IMR-90 (cell line): ENCODE measurements around the gene ELFN2. TPM values are rescaled to one million over a fixed set of nuclear protein-coding genes. Genes with fewer than 3 reads are reported as not detected.

Source experiments
- ATAC-seq: fragments of 200-7000 bp; cut with Tn5 transposase; 2 replicates; pipeline ENCODE4 v1.9.1; 2020; ENCODE audit warnings: low read depth, mild to moderate bottlenecking, moderate library complexity
- BruUV-seq: library from RNA; stranded (reverse); fragments of 400-500 nt; replicated peaks from 2 replicates; lab custom pipeline; 2021; lab: Mats Ljungman, UMichigan
- CTCF ChIA-PET: fragments of 300-600 bp; formaldehyde crosslinking; extraction: SDS; loops from one replicate; lab custom pipeline; 2021; ENCODE audit warnings: antibody characterized with exemption; lab: Yijun Ruan, JAX
- POLR2A ChIA-PET: fragments of 300-600 bp; sonication (Branson Sonifier 250); formaldehyde crosslinking; loops from one replicate; lab custom pipeline; 2022; ENCODE audit warnings: antibody characterized with exemption; ENCODE audit not compliant: unreplicated experiment; lab: Charles Lee
- DNase-seq: peaks from one replicate; pipeline ENCODE4 v3.0.0; 2013
- H2AFZ ChIP-seq: replicated peaks from 2 replicates; pipeline ENCODE3; 2013; ENCODE audit warnings: low read length, mild to moderate bottlenecking; ENCODE audit not compliant: poor library complexity
- H2AK5ac ChIP-seq: 2 replicates; pipeline ENCODE4 v1.6.1; 2013; ENCODE audit warnings: low read depth, low read length, inconsistent platforms
- H2AK9ac ChIP-seq: replicated peaks from 2 replicates; pipeline ENCODE3; 2013; ENCODE audit warnings: mild to moderate bottlenecking, low read depth, low read length, moderate library complexity; ENCODE audit not compliant: poor library complexity
- H2BK120ac ChIP-seq: 2 replicates; pipeline ENCODE4 v1.6.1; 2013; ENCODE audit warnings: low read depth, low read length, inconsistent platforms
- H2BK15ac ChIP-seq: 3 replicates; pipeline ENCODE4 v1.6.1; 2013; ENCODE audit warnings: low read depth, low read length, inconsistent platforms
- H2BK20ac ChIP-seq: 2 replicates; pipeline ENCODE4 v1.6.1; 2013; ENCODE audit warnings: low read depth, mild to moderate bottlenecking, inconsistent platforms, low read length, moderate library complexity
- H2BK5ac ChIP-seq: 2 replicates; pipeline ENCODE4 v1.6.1; 2013; ENCODE audit warnings: mild to moderate bottlenecking, low read depth, low read length, inconsistent platforms; ENCODE audit not compliant: poor library complexity, severe bottlenecking
- H3K14ac ChIP-seq: replicated peaks from 2 replicates; pipeline ENCODE4 v1.6.1; 2013; ENCODE audit warnings: low read depth, low read length, inconsistent platforms
- H3K18ac ChIP-seq: 2 replicates; pipeline ENCODE4 v1.6.1; 2013; ENCODE audit warnings: low read depth, low read length, control low read depth
- H3K23ac ChIP-seq: 2 replicates; pipeline ENCODE4 v1.6.1; 2013; ENCODE audit warnings: low read depth, low read length, inconsistent platforms
- H3K27ac ChIP-seq: 2 replicates; pipeline ENCODE4 v1.5.1; 2013; ENCODE audit warnings: mild to moderate bottlenecking, control low read depth, low read length; ENCODE audit not compliant: insufficient read depth
- H3K27me3 ChIP-seq: 2 replicates; pipeline ENCODE4 v1.6.1; 2013; ENCODE audit warnings: low read length; ENCODE audit not compliant: control insufficient read depth, insufficient read depth
- H3K36me3 ChIP-seq: 2 replicates; pipeline ENCODE4 v1.6.1; 2013; ENCODE audit warnings: low read length, mixed read lengths; ENCODE audit not compliant: control insufficient read depth, insufficient read depth
- H3K4ac ChIP-seq: 2 replicates; pipeline ENCODE4 v1.6.1; 2013; ENCODE audit warnings: low read depth, low read length, inconsistent platforms
- H3K4me1 ChIP-seq: 2 replicates; pipeline ENCODE4 v1.6.1; 2013; ENCODE audit warnings: low read length, mixed read lengths; ENCODE audit not compliant: control insufficient read depth, insufficient read depth
- H3K4me2 ChIP-seq: 2 replicates; pipeline ENCODE4 v1.6.1; 2013; ENCODE audit warnings: low read depth, mild to moderate bottlenecking, control low read depth, low read length, moderate library complexity
- H3K4me3 ChIP-seq: 2 replicates; pipeline ENCODE4 v1.5.1; 2013; ENCODE audit warnings: low read depth, mild to moderate bottlenecking, control low read depth, low read length, moderate library complexity; ENCODE audit not compliant: insufficient read depth
- H3K56ac ChIP-seq: 2 replicates; pipeline ENCODE4 v1.6.1; 2013; ENCODE audit warnings: low read length, inconsistent platforms; ENCODE audit not compliant: insufficient read depth; ENCODE audit errors: extremely low read depth
- H3K79me1 ChIP-seq, 2 experiments: 2 replicates each; pipeline ENCODE4 v1.6.1; 2013; ENCODE audit warnings: low read length in 2 of 2, inconsistent platforms in 1 of 2, low read depth in 1 of 2
- H3K9ac ChIP-seq: 2 replicates; pipeline ENCODE4 v1.6.1; 2013; ENCODE audit warnings: low read depth, low read length, control low read depth
- H3K9me1 ChIP-seq: 2 replicates; pipeline ENCODE4 v1.6.1; 2013; ENCODE audit warnings: low read length, inconsistent platforms; ENCODE audit not compliant: insufficient read depth
- H3K9me3 ChIP-seq: 2 replicates; pipeline ENCODE4 v1.6.1; 2013; ENCODE audit warnings: low read length; ENCODE audit not compliant: control insufficient read depth, insufficient read depth
- H4K20me1 ChIP-seq: 2 replicates; pipeline ENCODE4 v1.6.1; 2013; ENCODE audit warnings: low read length, inconsistent platforms; ENCODE audit not compliant: insufficient read depth
- H4K5ac ChIP-seq: 2 replicates; pipeline ENCODE4 v1.6.1; 2013; ENCODE audit warnings: mild to moderate bottlenecking, low read depth, low read length, control low read depth
- H4K8ac ChIP-seq, 2 experiments: 2 replicates each; pipeline ENCODE4 v1.6.1; 2013; ENCODE audit warnings: low read depth in 2 of 2, low read length in 2 of 2, control low read depth in 1 of 2, inconsistent platforms in 1 of 2
- H4K91ac ChIP-seq: 2 replicates; pipeline ENCODE4 v1.6.1; 2013; ENCODE audit warnings: low read depth, low read length, inconsistent platforms; ENCODE audit not compliant: insufficient read depth
- BHLHE40 ChIP-seq: fragments of 150-350 bp; IDR thresholded peaks from 2 replicates; pipeline ENCODE4 v1.6.1; 2016; ENCODE audit warnings: mild to moderate bottlenecking, low read depth, low read length
- CEBPB ChIP-seq: IDR thresholded peaks from 2 replicates; pipeline ENCODE4 v1.6.1; 2012; ENCODE audit warnings: low read depth, low read length, improper control_type of control experiment
- CHD1 ChIP-seq: IDR thresholded peaks from 2 replicates; pipeline ENCODE4 v1.6.1; 2012; ENCODE audit warnings: low read depth, low read length, improper control_type of control experiment
- FOS ChIP-seq: fragments of 150-350 bp; IDR thresholded peaks from 2 replicates; pipeline ENCODE4 v1.6.1; 2016; ENCODE audit warnings: low read depth, low read length
- MAFK ChIP-seq: IDR thresholded peaks from 2 replicates; pipeline ENCODE4 v1.6.1; 2012; ENCODE audit warnings: low read depth, low read length, improper control_type of control experiment
- MAZ ChIP-seq: IDR thresholded peaks from 2 replicates; pipeline ENCODE4 v1.6.1; 2012; ENCODE audit warnings: low read depth, mild to moderate bottlenecking, low read length, improper control_type of control experiment, moderate library complexity, borderline replicate concordance
- MXI1 ChIP-seq: IDR thresholded peaks from 2 replicates; pipeline ENCODE4 v1.6.1; 2012; ENCODE audit warnings: low read depth, mild to moderate bottlenecking, low read length, moderate library complexity, borderline replicate concordance
- NFE2L2 ChIP-seq: fragments of 150-350 bp; IDR thresholded peaks from 2 replicates; pipeline ENCODE4 v1.6.1; 2016; ENCODE audit warnings: low read depth, mild to moderate bottlenecking, low read length
- POLR2A ChIP-seq: IDR thresholded peaks from 2 replicates; pipeline ENCODE4 v1.6.1; 2012; ENCODE audit warnings: mild to moderate bottlenecking, low read depth, low read length
- RAD21 ChIP-seq: IDR thresholded peaks from 2 replicates; pipeline ENCODE4 v1.6.1; 2012; ENCODE audit warnings: low read length, improper control_type of control experiment
- RCOR1 ChIP-seq: IDR thresholded peaks from 2 replicates; pipeline ENCODE4 v1.6.1; 2012; ENCODE audit warnings: mild to moderate bottlenecking, low read length, improper control_type of control experiment; ENCODE audit not compliant: insufficient replicate concordance
- RFX5 ChIP-seq: IDR thresholded peaks from 2 replicates; pipeline ENCODE4 v1.8.0; 2012; ENCODE audit warnings: low read depth, mild to moderate bottlenecking, low read length, moderate library complexity
- SMC3 ChIP-seq: fragments of 150-350 bp; IDR thresholded peaks from 2 replicates; pipeline ENCODE4 v1.6.1; 2016; ENCODE audit warnings: low read depth, mild to moderate bottlenecking, antibody characterized with exemption, low read length, moderate library complexity
- WGBS, 2 experiments: methylation state at CpG; one replicate each; pipeline versions ENCODE4 v1.1.5 to v1.1.7; 2013; ENCODE audit warnings: missing lambda C conversion rate in 2 of 2; ENCODE audit not compliant: insufficient read length in 1 of 2; ENCODE audit errors: extremely low coverage in 2 of 2; 5-methylcytosine and 5-hydroxymethylcytosine counted together
- dilution Hi-C: fragments of 300-500 bp; cut with HindIII; formaldehyde crosslinking; loops from one replicate; pipeline ENCODE4 v1.14.3; 2018; ENCODE audit warnings: low sequenced_read_pairs; ENCODE audit not compliant: unreplicated experiment
- in situ Hi-C: fragments of 300-500 bp; cut with MboI; formaldehyde crosslinking; loops from 3 replicates; pipeline ENCODE4 v1.14.3; 2019; ENCODE audit warnings: low sequenced_read_pairs, inconsistent platforms, mixed read lengths
- intact Hi-C: fragments of 100-400 bp; cut with micrococcal nuclease; formaldehyde crosslinking; loops from 2 replicates; pipeline ENCODE4 v1.10.0; 2022
- polyA plus RNA-seq, 3 experiments: library from polyadenylated mRNA; depleted of rRNA; stranded (reverse); fragments of >200 nt; gene quantifications; 2 replicates each; pipeline ENCODE4 v1.2.3, GENCODE V29; 2012; ENCODE audit warnings: low replicate concordance in 1 of 3
- total RNA-seq: library from RNA; depleted of rRNA; stranded (reverse); fragments of >200 nt; gene quantifications from 2 replicates; pipeline ENCODE4 v1.2.3, GENCODE V29; 2012
- TF ChIP-seq, protein P1 (sequence below): fragments of 150-350 bp; IDR thresholded peaks from 2 replicates; pipeline ENCODE4 v1.6.1; 2017; ENCODE audit warnings: mild to moderate bottlenecking, antibody characterized with exemption, low read length, low read depth
- TF ChIP-seq, protein P2 (sequence below): fragments of 150-350 bp; IDR thresholded peaks from 2 replicates; pipeline ENCODE4 v1.6.1; 2016; ENCODE audit warnings: low read depth, mild to moderate bottlenecking, low read length, moderate library complexity, borderline replicate concordance
- TF ChIP-seq, protein P3 (sequence below): conservative IDR thresholded peaks from 2 replicates; pipeline ENCODE4 v1.5.1; 2012; ENCODE audit warnings: mild to moderate bottlenecking, low read depth, low read length, improper control_type of control experiment

The ELFN2 gene
- total and polyA plus RNA-seq, 2 of the 4 experiments (the other 2 are of a cell fraction): 0.72 to 5.0 TPM

DNA sequence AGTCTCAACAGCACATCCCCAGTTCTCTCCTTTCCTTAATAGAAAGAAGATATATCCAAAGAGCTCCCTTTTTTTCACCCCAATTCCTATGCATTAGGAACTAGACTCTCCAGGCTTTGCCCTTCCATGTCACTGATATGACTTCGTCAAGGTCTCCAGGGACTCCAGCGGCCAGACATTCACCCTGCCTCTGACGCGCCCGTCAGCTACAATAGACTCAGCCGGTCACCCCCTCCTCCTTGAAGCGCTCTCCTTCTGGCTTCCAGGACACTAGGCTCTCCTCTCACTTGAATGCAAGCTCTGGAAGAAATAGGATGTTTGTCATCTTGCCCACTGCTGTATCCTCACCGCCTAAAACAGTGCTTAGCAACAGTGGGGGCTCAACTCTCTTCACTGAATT lies 14.9 kb upstream of the ELFN2 start:
- no peak overlapping the region for H2BK5ac ChIP-seq
- H3K18ac ChIP-seq: no peak overlapping the region
- no peaks in the 10 kb centered on the region for H3K36me3 ChIP-seq
- ChIA-PET POLR2A (no interaction called here), CTCF (interaction anchor here (0.6 kb wide), 1 partner anchor 558 kb away, joined by 3 read pairs; no protein-coding TSS in a partner anchor)
- H4K91ac ChIP-seq: no peak overlapping the region
- H2BK15ac ChIP-seq: no peak overlapping the region
- no peak overlapping the region for H3K14ac ChIP-seq
- H2BK20ac ChIP-seq: no peak overlapping the region
- no peak overlapping the region for H2AK9ac ChIP-seq
- H3K27me3 ChIP-seq: peaks cover 2% of the 10 kb centered on the region; the same call in 1 of the 2 replicates
- H3K9me3 ChIP-seq: peaks cover 9% of the 10 kb centered on the region
- in situ Hi-C loops (no loop called here), intact Hi-C loops (no loop called here), dilution Hi-C loops (no loop called here)
- H3K27ac ChIP-seq: no peak overlapping the region
- H2AK5ac ChIP-seq: no peak overlapping the region
- ATAC-seq (no peak), DNase-seq (no peak)
- H3K9ac ChIP-seq: no peak overlapping the region
- no TSS peak for BruUV-seq
- H4K5ac ChIP-seq: no peak overlapping the region
- H3K9me1 ChIP-seq: no peaks in the 10 kb centered on the region
- H2BK120ac ChIP-seq: no peak overlapping the region
- TF ChIP-seq POLR2A: no peak
- TF ChIP-seq CHD1: no peak
- no peak for TF ChIP-seq FOS
- TF ChIP-seq RAD21: no peak
- no peak for TF ChIP-seq BHLHE40
- no peak for TF ChIP-seq MXI1
- TF ChIP-seq NFE2L2: no peak
- TF ChIP-seq MAFK: no peak
- TF ChIP-seq RCOR1: no peak
- no peak for TF ChIP-seq SMC3
- TF ChIP-seq, protein P1, sequence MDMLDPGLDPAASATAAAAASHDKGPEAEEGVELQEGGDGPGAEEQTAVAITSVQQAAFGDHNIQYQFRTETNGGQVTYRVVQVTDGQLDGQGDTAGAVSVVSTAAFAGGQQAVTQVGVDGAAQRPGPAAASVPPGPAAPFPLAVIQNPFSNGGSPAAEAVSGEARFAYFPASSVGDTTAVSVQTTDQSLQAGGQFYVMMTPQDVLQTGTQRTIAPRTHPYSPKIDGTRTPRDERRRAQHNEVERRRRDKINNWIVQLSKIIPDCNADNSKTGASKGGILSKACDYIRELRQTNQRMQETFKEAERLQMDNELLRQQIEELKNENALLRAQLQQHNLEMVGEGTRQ: no peak
- no peak for TF ChIP-seq MAZ
- TF ChIP-seq, protein P2, sequence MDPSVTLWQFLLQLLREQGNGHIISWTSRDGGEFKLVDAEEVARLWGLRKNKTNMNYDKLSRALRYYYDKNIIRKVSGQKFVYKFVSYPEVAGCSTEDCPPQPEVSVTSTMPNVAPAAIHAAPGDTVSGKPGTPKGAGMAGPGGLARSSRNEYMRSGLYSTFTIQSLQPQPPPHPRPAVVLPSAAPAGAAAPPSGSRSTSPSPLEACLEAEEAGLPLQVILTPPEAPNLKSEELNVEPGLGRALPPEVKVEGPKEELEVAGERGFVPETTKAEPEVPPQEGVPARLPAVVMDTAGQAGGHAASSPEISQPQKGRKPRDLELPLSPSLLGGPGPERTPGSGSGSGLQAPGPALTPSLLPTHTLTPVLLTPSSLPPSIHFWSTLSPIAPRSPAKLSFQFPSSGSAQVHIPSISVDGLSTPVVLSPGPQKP: no peak
- TF ChIP-seq CEBPB: no peak
- TF ChIP-seq, protein P3, sequence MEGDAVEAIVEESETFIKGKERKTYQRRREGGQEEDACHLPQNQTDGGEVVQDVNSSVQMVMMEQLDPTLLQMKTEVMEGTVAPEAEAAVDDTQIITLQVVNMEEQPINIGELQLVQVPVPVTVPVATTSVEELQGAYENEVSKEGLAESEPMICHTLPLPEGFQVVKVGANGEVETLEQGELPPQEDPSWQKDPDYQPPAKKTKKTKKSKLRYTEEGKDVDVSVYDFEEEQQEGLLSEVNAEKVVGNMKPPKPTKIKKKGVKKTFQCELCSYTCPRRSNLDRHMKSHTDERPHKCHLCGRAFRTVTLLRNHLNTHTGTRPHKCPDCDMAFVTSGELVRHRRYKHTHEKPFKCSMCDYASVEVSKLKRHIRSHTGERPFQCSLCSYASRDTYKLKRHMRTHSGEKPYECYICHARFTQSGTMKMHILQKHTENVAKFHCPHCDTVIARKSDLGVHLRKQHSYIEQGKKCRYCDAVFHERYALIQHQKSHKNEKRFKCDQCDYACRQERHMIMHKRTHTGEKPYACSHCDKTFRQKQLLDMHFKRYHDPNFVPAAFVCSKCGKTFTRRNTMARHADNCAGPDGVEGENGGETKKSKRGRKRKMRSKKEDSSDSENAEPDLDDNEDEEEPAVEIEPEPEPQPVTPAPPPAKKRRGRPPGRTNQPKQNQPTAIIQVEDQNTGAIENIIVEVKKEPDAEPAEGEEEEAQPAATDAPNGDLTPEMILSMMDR: no peak
- TF ChIP-seq RFX5: no peak
- H4K20me1 ChIP-seq: no peaks in the 10 kb centered on the region
- H3K56ac ChIP-seq: no peak overlapping the region
- no peak overlapping the region for H2AFZ ChIP-seq
- WGBS, 2 experiments: no CpG with 5 or more reads among the region's 8 CpGs
- H3K4ac ChIP-seq: no peak overlapping the region
- H3K4me3 ChIP-seq: no peak overlapping the region
- no peak overlapping the region for H3K23ac ChIP-seq
- no peak overlapping the region for H4K8ac ChIP-seq
- no peaks in the 10 kb centered on the region for H3K79me1 ChIP-seq
- H3K4me2 ChIP-seq: no peak overlapping the region
- no peaks in the 10 kb centered on the region for H3K4me1 ChIP-seq
